GM18870 (cell line): Measurements from ENCODE around the gene METTL25B.
A peak's percentile ranks its signal among the peaks of the same experiment; 100 is the strongest.
"Not testable (repeated sequence)": the region's sequence is repeated elsewhere in the genome, so short reads cannot be mapped to it uniquely, and the experiment has no call there.

ENCODE experiments used
- ATAC-seq: cut with Tn5 transposase; IDR thresholded peaks from one replicate; pipeline ENCODE4 v1.9.1; 2021; ENCODE audit warnings: moderate library complexity; ENCODE audit not compliant: unreplicated experiment

METTL25B gene

GRCh38 chr1:156747742-156748669, 19.7 kb downstream of the METTL25B start:
- ATAC-seq: no peak

GRCh38 chr1:156748670-156749418, 20.6 kb downstream of the METTL25B start:
- ATAC-seq: no peak

GRCh38 chr1:156749419-156750118, 21.3 kb downstream of the METTL25B start:
- ATAC-seq: no peak

- ATAC-seq: no peak
These were observed 22.0 kb downstream of the METTL25B start for GRCh38 chr1:156750191-156750672.

GRCh38 chr1:156750711-156751450, 22.6 kb downstream of the METTL25B start:
- ATAC-seq: no peak

- no peak for ATAC-seq
These were observed 23.1 kb downstream of the METTL25B start, which contains the start of gene HDGF for GRCh38 chr1:156751451-156751756. TSS of gene HDGF (minus strand) at chr1:156751675. CDS start at chr1:156751429, 246 bp downstream.

- ATAC-seq: peak; percentile 42
These were observed 23.6 kb downstream of the METTL25B start for GRCh38 chr1:156751757-156752481.

- no peak for ATAC-seq
These were observed 24.7 kb downstream of the METTL25B start for GRCh38 chr1:156752843-156753482.

- no peak for ATAC-seq
These were observed 25.9 kb downstream of the METTL25B start for GRCh38 chr1:156754219-156754618.

GRCh38 chr1:156755527-156755950, 27.3 kb downstream of the METTL25B start:
- no peak for ATAC-seq

- ATAC-seq: no peak
These were observed 28.1 kb downstream of the METTL25B start for GRCh38 chr1:156756355-156756754.

- ATAC-seq: not testable (repeated sequence)
These were observed 29.4 kb downstream of the METTL25B start for GRCh38 chr1:156757572-156758253.

- ATAC-seq: no peak
These were observed 32.0 kb downstream of the METTL25B start for GRCh38 chr1:156760092-156760795.

GRCh38 chr1:156760796-156761104, 32.5 kb downstream of the METTL25B start:
- no peak for ATAC-seq

- ATAC-seq: not testable (repeated sequence)
These were observed 36.9 kb downstream of the METTL25B start for GRCh38 chr1:156765136-156765535.

GRCh38 chr1:156765666-156766065, 37.4 kb downstream of the METTL25B start:
- no peak for ATAC-seq

- peak; percentile 18 for ATAC-seq
These were observed 38.2 kb downstream of the METTL25B start for GRCh38 chr1:156766298-156767100.
